ENCODE measurements around the gene PROM2.
"Not testable (repeated sequence)": the region's sequence is repeated elsewhere in the genome, so short reads cannot be mapped to it uniquely, and the experiment has no call there.

PROM2 gene

GRCh38 chr2:95238131-95238530, 36.1 kb upstream of the PROM2 start:
- TF ChIP-seq CTCF (IDR thresholded peaks at IDR 0.05; ENCODE audit: low read length, missing control alignments): no peak
- no peak overlapping the region for H3K4me3 ChIP-seq (replicated peaks; ENCODE audit: low read depth, low read length)
- DNase-seq (ENCODE audit: low read depth): no peak

- no peak for TF ChIP-seq CTCF (IDR thresholded peaks at IDR 0.05; ENCODE audit: low read length, missing control alignments)
- no peak for DNase-seq (ENCODE audit: low read depth)
- H3K4me3 ChIP-seq (replicated peaks; ENCODE audit: low read depth, low read length): no peak overlapping the region
Observed at GRCh38 chr2:95240091-95240490, 34.2 kb upstream of the PROM2 start.

GRCh38 chr2:95240556-95240955, 33.7 kb upstream of the PROM2 start:
- TF ChIP-seq CTCF (IDR thresholded peaks at IDR 0.05; ENCODE audit: low read length, missing control alignments): no peak

GRCh38 chr2:95242084-95242483, 32.2 kb upstream of the PROM2 start:
- H3K4me3 ChIP-seq (replicated peaks; ENCODE audit: low read depth, low read length): not testable (repeated sequence)

More at GRCh38 chr2:95240556-95240955, 33.7 kb upstream of the PROM2 start:
- no peak overlapping the region for H3K4me3 ChIP-seq (replicated peaks; ENCODE audit: low read depth, low read length)
- no peak for DNase-seq (ENCODE audit: low read depth)

GRCh38 chr2:95258271-95258670, 16.0 kb upstream of the PROM2 start:
- H3K4me3 ChIP-seq (replicated peaks; ENCODE audit: low read depth, low read length): no peak overlapping the region
- DNase-seq (ENCODE audit: low read depth): no peak
- TF ChIP-seq CTCF (IDR thresholded peaks at IDR 0.05; ENCODE audit: low read length, missing control alignments): no peak

More at GRCh38 chr2:95242084-95242483, 32.2 kb upstream of the PROM2 start:
- DNase-seq (ENCODE audit: low read depth): not testable (repeated sequence)

- no peak for TF ChIP-seq CTCF (IDR thresholded peaks at IDR 0.05; ENCODE audit: low read length, missing control alignments)
- H3K4me3 ChIP-seq (replicated peaks; ENCODE audit: low read depth, low read length): no peak overlapping the region
- DNase-seq (ENCODE audit: low read depth): no peak
Observed at GRCh38 chr2:95260028-95261023, 13.9 kb upstream of the PROM2 start.

- H3K4me3 ChIP-seq (replicated peaks; ENCODE audit: low read depth, low read length): no peak overlapping the region
- no peak for DNase-seq (ENCODE audit: low read depth)
- no peak for TF ChIP-seq CTCF (IDR thresholded peaks at IDR 0.05; ENCODE audit: low read length, missing control alignments)
Observed at GRCh38 chr2:95261602-95262001, 12.6 kb upstream of the PROM2 start.

Data from fibroblast of pulmonary artery (primary cell).